ENCODE data around the gene TIMM21.

Gene TIMM21

DNA sequence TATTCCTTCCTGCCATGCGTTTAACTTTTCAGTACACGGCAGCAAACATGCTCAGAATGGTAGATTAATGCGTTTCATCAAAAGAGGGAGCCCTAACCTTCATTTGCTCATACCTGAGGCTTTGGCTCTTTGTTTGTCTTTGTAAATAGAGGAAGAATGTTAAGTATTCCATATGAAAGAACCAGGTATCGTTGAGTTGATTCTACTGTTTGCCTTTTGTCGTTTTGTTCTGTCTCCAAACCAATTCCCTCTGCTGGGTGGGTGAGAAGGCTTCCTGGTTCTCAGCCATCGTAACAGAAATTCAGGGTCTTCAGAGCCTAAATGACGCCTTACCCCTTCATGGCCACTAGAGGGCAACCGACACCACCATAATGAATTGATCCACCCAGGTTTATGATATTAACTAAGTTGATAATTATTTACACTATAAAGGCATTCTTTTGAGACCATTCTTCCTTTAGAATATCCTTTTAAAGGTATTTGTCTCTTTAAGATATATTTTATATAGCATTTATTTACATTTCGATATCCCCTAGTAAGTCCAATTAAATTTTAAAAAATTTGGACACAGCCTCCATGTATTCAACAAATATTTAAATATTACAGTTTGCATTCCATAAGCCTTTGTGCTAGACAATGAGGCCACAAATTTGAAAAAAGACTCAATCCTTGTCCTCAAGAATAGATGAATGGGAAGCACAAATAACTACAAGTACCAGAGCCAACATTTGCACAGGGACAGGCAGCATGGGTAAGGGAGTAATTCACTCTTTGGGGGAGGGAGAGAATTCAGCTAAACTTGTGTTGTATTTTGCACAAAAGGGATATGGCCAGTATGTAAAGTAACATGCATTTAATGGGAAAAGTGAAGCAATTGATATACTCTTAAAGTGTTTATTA is 48.1 kb downstream of the TIMM21 start:
- DNase-seq = peak; percentile 86

DNA sequence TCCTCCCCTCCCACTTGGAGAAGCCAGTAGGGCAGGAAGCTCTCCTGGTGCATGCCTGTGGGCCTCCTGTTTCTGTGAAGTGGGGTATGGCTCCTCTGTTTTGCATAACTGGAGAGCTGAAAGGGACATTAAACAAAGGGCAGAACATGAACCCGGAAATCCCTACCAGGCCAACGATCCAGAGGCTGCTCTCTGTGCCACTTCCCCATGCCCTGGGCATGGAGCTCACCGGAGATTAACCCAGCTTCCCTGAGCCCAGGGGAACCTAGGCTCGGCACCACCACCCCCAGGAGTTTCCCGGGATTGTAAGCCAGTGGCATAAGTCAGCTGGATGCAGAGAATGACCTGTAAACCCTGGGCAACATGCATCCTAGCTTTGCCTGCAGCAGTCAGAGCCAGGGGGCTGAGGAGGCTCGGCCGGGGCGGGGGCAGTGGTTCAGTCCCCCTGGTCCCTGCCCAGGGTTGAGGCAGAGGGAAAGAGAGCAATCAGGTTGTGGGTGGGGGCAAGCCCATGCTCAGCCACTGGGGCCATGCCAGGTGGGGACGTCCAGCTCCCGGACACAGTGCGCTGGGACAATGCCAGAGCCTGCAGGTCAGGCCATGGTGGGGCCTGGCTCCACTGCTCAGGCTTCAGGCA is 49.5 kb downstream of the TIMM21 start:
- no peak for DNase-seq

- DNase-seq = peak; percentile 30
Measured at GRCh38 chr18:74198453-74198852, 50.1 kb downstream of the TIMM21 start.

DNA sequence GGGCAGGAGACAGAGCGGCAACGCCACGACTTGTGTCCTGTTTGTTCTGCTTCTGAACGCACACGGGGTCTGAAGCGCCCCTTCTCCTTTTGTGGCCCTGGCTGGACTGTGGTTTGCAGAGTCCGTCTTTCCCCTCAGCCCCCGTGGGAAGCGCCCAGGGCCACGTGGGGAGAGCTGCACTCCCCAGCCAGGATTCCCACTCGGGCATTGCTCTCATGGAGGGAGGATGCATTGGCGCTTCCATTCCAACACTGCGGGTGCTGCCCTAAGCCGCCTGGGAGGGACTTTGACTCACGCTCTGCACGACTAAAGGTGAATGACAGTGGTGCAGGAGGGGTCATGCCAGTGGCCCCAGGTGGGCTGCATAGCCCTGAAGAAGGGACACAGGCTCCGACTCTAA is 52.5 kb downstream of the TIMM21 start:
- no peak for DNase-seq

GRCh38 chr18:74203811-74204210 is 55.5 kb downstream of the TIMM21 start:
- DNase-seq = no peak

DNA sequence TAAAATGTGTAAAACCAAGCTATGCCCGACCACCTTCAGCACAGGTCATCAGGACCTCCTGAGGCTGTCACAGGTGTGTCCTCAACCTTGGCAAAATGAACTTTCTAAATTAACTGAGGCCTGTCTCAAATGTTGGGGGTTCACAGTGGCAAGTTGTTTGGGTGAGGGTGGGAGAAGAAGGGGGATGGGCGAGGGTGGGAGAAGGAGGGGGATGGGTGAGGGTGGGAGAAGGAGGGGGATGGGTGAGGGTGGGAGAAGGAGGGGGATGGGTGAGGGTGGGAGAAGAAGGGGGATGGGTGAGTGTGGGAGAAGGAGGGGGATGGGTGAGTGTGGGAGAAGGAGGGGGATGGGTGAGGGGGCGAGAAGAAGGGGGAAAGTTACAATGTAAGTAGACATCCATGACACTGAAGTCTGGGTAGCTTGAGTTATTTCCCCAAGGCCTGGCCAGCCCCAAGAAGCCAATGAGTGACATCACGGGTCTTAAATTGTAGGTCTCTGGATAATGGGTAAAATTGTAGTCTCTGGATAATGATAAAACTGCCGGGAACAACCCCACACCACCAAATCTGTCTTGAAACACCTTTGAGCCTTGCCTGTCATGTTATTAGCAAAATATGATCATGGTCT is 56.3 kb downstream of the TIMM21 start:
- no peak for DNase-seq
